Epidermal melanocyte (primary cell): ENCODE measurements around the gene SHROOM2.
"Not testable (repeated sequence)": the region's sequence is repeated elsewhere in the genome, so short reads cannot be mapped to it uniquely, and the experiment has no call there.

Source experiments
- DNase-seq: peaks from one replicate; pipeline ENCODE4 v3.0.0; 2011; ENCODE audit warnings: low spot score; ENCODE audit not compliant: insufficient read length

The SHROOM2 gene

DNA sequence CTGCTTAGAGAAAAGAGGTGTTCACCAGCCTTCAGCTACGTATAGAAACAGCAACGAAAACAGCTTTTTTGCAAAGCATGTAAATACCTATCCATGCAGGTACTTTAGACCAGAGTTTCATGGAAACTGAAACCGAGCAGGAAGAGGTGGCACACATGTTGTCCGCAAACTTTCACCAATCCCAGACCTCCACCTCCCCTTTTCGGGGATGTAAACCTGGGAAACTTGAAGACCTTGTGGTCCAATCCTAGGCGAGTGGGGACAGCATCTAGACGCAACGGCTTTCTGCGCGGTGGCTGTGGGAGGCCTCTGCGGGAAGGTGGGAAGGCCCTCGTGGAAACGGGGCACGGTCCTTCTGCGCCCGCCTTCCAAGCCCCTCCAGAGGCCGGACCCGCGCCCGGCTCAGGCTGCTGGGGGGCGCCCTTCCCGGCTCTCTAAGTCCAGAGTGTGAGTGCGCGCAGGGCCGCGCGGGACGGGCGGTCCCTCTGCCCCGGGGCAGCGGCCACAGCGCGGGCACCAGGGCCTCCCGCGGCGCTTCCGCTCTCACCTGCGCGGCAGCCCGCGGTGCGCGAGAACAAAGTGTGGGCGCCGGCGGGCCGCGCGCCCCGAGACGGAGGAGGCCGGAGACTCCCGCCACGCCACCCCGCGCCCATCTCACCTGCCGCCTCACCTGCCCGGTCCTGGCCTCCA lies 830 bp upstream of the SHROOM2 start:
- DNase-seq: no peak

DNA sequence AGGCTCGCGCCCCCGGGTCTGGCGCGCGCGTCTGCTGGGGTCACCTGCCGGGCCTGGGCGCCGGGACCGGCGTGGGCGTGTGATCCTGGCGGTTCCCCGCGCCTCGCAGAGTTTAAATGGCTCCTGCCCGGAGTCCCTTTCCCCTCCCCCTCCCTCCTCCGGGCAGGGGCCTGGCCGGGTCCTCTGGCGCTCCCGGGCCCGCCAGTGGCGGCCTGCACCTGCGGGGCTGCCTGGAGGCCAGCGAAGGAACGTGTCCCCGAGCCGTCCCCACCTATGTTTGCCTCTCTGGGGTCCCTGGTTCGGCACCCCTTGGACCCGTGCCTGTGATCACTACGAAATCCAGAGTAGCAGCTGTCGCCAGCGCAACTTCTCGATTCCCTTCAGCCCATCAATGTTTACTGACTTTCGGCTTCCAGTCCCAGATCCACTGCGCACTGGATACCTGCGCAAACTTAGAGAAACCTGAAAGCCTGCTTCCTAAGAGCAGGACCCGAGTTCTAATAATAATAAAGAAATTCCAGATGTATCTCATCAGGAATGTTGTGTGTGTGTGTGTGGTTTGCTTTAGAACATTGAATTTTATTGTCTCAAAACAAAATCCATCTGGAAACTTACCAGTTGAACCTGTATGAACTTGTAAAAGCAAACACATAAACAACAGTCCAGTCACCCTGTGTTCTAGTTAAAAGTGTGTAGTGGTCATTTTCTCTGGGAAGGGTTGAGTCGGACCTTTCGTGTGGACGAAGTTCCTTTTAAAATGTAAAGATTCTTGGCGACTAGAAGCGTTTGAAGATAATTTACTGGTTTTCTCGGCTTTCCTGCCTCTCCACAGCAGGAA lies 788 bp downstream of the SHROOM2 start:
- DNase-seq: no peak

DNA sequence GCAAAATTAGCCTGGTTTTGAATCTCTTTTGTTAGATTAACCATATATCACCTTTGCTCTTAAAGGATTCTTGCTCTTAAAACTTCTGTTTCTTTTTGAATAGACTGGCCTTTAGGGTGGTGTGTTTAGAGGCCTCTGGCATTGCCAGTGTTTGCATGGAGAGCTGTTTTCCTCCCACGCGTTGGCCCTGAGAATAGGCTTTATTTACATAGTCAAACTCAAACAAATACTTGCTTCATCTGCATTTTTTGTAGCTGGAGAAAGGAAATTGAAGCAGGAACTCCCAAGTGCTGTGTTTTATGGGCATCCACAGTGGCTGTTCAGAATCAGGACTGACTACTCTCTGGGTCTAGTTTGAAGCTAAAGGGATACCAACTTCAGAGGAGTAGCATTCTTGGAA lies 2.7 kb downstream of the SHROOM2 start:
- no peak for DNase-seq

DNA sequence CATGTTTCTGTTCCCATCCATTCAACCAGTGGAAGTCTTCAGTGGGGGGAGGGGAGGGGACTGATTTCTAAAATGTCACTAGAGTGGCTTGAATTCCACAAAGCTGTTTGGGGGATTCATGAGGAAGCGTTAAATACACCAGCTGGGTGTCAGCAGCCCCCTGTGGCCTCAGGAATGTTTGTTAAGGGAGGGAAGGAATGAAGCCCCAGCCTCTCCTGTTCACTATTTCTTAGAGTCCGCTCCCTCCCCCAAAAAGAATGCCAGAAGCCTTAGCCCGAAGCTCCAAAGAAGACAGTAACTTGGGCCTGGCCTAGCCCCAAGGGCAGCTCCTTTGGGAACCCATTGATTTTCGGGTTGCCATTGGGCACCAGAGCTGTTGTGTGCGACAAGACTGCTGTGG lies 3.3 kb downstream of the SHROOM2 start:
- no peak for DNase-seq

DNA sequence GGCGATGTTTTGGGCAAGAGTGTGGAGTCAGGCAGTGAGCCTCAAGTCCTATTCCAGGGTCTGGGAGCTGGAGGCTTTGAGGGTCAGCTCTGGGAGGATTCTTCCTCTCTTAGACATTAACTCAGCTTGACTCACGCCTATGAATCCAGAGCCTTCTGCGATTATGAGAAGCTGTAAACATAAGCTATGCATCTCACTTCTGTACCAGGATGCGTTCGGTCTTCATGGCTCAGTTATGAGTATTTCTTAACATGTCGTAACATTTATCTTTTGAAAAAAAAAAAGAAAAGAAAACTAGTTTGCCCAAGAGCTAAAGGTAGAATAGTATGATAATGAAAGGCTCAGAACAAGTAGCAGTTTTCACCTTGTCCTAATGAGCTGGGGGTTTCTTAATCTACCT lies 4.6 kb downstream of the SHROOM2 start:
- DNase-seq: no peak

DNA sequence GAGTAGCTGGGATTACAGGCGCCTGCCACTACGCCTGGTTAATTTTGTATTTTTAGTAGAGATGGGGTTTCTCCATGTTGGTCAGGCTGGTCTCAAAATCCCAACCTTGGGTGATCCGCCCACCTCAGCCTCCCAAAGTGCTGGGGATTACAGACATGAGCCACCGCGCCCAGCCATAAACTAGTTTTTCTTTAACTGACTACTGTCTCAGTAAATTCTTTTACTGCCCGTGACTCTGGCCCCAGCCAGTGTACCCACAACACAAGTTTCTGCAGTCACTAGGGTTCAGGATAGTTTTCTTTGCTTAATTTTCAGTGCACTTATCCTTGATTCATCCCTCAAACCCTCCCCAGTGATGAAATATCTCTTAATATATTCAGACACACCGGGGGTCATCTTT lies 8.3 kb downstream of the SHROOM2 start:
- no peak for DNase-seq

DNA sequence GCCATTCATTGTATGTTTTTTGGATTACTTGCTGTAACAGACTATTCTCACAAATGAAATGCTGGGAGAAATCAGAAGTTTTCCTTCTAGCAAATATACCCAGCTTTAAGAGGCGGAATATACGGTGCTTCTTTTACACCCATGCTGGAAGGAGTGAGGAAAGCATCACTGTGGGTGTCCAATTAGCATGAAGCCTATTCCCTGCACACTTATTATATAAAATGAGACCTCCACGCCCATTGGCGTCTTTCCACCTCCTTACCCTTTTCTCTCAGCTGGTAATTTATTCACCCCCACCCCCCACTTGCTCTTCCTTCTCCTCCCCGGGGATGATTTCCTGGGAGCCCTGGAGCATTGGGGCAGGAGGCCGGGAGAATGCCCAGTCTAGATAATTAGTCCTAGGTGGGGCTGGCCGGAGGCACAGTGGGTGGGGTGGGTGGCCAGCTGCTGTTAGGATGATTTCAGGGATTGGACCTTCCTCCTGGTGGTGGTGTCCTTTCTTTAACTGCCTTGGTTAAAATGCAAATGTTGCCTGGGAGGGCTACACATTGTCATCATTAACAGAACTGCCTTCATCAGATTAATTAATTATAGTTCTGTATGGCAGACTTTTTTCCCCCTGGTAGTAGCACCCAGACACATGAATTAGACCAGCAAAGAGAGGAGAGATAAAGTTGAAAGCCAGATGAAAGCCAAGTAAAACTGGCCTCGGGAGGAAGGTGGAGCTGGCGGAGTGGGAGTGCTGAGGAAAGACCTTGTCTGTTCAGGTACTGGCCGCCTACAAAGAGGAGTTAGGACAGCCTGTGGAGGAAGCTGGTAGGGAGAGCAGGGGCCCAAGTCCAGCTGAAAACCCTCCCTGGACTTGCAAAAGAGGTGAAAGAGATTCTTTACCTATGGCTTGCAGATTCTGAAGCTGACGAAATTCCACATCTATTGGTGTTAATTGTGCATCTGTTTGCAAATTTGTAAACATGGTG lies 11.4 kb downstream of the SHROOM2 start:
- no peak for DNase-seq

DNA sequence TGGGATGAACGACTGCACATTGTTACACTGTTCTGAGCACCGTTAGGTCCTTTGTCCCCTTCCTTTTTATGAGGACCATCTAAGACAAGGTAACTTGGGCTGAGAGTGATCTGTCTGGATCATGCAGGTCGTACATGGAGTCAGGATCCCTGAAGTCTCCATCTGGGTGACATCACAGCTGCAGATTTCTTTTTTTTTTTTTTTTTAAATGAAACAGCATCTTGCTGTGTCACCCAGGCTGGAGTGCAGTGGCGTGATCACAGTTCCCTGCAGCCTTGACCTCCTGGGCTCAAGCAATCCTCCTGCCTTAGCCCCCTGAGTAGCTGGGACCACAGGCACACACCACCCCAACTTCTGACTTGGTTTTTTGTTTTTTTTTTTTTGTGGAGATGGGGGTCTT lies 16.5 kb downstream of the SHROOM2 start:
- DNase-seq: no peak

DNA sequence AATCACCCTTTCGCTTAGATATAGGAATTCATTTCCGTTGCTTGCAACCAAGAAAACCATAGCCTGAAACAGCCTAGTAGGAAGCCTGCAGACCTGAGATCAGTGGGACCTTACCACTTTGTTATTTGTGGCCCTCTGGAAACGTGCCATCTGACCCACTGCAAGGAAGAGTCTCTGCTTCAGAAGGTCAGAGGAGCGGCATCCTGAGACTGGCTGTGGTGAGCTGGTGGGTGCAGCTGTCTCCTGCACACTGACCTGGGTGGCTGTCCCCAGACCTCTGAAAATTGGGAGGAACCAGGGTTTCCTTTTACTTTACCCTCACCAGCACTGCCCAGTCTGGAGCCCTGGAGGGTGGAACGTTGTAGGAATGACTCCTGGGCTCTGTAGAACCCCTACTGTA lies 18.2 kb downstream of the SHROOM2 start:
- no peak for DNase-seq

DNA sequence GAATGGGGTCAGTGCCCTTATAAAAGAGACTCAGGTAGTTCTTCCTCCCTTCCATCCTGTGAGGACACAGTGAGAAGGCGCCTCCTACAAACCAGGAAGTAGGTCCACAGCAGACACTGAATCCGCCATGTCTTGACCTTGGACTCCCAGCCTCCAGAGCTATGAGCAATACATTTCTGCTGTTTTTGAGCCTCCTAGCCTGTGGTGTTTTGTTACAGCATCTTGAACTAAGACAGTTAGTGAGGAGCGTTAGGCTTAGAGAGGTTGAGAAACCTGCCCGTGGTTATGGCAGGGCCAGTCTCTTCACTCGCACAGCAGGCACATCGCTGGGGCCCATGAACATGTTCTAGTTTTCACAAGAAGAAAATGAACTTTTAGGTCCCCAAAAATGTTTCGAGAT lies 19.7 kb downstream of the SHROOM2 start:
- DNase-seq: no peak

DNA sequence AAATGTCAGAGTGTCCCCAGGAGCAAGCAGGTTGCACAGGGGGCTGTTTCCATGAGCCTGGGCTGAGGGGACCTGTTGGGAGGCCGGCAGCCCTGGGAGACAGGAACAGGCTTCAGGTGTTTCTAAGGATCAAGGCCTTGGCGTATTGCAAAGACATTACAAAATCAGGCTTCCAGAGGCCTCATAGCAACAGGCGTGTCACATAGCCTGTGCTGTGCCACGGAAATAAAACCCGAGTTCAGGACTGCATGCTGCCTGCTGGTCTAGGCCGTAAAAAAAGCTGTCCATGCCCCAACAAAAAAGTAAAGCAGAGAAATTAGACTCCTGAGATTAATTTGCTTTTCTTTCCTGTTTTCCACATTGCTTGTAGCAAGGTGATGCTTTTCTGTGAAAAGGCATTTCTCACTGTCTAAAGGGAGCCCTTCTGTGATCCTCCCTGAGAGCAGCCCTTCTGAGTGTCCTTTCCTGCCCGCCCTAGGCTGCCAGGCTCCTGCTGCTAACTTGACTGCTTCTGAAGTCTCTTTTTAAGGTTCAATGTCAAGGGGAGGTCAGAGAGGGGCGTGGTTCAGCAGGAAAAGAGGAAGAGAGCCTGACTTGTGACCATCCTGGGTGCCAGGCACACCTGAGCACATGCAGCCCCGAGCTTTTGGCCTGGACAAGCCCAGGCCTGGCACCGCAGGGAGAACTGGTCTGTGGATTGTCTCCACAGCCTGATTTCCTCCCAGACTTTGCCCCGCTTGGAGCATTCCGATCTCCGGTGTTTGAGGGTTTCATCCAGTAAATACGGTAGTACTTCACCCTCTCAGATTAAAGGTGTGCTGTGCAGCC lies 21.3 kb downstream of the SHROOM2 start:
- DNase-seq: no peak

DNA sequence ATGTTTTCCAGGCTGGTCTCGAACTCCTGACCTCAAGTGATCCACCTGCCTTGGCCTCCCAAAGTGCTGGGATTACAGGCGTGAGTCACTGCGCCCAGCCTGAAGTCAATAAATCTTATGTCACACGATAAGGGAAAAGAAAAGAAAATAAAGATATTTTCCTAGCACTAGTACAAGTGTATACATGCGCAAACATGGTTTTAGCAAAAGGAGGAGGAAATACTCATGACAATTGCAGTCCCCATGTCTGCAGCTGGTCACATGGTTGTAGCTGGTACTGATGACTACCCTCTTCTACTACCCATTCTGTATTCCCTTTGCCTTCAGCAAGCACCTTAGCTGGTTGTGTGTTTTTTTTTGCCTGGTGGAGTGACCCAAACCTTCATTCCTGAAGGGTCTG lies 23.6 kb downstream of the SHROOM2 start:
- not testable (repeated sequence) for DNase-seq

DNA sequence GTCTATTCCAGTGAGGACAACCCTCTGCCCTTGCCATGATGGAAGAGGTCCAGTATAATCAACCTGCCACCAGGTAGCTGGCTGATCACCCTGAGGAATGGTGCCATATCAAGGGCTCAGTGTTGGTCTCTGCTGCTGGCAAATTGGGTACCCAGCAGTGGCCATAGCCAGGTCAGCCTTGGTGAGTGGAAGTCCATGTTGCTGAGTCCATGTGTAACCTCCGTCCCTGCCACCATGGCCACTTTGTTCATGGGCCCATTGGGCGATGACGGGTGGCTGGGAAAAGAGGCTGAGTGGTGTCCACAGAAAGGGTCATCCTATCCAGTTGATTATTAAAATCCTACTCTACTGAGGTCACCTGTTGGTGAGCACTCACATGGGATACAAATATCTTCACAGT lies 24.9 kb downstream of the SHROOM2 start:
- not testable (repeated sequence) for DNase-seq

DNA sequence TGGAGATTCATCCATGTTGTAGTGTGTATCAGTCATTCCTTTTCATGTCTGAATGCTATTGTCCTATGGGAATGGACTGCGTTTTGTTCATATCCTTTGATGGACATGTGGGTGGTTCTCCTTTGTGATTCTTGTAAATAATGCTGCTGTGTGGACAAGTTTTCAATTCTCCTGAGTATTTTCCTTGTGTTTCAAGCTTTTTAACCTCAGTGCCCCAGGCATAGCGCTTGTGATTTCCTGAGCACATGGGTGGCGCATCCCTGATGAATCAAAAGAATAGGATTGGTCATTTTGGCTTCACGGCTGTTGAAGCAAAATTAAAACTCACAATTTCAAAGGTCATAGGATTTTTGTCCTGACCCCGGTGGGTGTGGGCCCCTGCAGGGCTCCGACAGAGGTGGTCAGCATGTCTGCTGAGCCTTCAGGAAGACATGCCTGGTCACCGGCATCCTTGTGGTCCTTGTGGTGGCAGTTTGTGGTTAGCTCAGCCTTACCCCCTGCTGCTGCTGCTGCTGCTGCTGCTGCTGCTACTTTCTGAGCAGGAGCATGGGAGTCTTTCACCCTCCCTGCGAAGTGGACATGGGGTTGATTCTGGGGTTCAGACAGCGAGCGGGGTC lies 30.0 kb downstream of the SHROOM2 start:
- DNase-seq: no peak

DNA sequence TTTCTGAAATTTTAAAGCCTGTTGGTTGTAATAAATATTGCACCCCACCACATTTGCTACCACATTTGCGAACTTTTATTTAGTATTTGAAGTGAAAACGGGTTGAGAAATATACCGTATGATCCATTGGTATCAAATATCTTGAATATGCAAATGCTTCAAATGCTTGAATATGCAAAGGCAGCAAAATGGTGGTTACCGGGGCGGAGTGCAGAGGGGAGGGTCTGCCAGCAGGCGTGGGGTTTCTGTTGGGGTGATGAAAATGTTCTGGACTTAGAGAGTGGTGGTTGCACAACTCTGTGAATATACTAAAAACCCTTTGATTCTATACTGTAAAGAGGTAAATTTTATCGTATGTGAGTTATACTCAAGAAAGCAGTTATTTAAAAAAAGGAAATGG lies 35.3 kb downstream of the SHROOM2 start:
- no peak for DNase-seq

DNA sequence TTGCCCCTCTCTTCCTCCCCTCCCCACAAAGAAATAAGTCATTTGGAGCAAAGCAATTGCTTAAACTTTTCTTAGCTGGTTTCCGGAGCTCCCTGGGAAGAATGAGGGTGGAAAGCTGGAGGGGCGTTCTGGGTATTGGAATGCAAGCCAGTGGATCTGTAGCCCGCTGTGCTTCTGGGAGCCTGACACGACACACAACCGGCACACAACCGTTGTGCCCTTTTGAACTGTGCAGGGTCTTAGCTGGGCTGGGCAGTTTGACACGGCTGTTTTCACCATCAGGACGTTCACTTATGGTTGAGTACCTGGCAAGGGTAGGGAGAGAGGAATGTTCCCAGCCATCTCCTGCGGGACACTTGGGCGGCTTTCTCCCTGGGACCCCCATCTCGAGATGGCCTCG lies 38.3 kb downstream of the SHROOM2 start:
- DNase-seq: no peak

DNA sequence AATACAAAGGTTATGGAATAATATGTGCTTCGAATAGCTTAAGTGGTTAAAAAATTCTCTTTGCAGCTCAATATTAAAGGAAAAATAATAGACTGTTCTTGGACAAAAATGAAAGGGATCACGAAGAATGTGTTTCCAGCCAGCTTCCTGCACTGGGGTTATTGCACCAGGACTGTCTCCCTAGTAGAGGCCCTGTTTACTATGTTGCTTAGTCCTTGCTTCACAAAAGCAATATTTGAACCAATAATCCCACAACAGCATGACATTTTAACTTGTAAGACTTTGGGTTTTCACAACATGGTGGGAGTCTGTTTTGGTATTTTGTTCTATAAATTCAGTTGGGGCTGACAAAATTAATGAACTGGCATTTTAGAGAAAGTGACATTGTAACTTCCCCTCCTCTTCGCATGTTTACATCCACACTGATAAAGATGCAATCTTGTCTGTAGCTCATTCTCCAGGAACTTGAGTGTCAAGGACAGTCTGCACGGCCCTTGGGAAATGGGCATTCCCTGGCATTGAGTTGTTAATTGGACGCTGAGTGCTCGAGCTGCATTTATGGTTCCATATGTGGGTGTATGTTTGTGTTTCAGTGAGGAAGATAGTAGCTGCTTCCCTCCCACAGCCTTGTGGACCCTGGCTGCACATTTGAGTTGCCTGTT lies 39.0 kb downstream of the SHROOM2 start:
- no peak for DNase-seq

DNA sequence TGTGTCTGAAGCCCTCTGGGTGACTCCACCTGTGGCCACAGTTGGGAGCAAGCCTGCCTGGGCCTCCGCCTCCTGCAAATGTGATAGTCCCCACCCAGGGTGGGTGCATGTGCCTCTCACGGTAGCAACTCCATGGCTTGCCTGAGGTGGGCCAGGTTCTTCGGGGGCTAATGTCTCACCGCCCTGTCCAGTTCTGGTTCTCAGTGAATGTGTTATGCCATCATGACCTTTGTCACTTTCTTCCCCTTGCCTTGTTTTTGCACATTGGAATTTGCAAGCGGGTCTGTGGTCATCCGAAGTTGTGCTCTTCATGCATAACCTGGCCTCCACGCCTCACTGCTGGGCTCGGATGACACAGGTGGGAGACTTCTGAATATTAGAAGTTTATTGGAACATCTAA lies 39.7 kb downstream of the SHROOM2 start:
- no peak for DNase-seq

DNA sequence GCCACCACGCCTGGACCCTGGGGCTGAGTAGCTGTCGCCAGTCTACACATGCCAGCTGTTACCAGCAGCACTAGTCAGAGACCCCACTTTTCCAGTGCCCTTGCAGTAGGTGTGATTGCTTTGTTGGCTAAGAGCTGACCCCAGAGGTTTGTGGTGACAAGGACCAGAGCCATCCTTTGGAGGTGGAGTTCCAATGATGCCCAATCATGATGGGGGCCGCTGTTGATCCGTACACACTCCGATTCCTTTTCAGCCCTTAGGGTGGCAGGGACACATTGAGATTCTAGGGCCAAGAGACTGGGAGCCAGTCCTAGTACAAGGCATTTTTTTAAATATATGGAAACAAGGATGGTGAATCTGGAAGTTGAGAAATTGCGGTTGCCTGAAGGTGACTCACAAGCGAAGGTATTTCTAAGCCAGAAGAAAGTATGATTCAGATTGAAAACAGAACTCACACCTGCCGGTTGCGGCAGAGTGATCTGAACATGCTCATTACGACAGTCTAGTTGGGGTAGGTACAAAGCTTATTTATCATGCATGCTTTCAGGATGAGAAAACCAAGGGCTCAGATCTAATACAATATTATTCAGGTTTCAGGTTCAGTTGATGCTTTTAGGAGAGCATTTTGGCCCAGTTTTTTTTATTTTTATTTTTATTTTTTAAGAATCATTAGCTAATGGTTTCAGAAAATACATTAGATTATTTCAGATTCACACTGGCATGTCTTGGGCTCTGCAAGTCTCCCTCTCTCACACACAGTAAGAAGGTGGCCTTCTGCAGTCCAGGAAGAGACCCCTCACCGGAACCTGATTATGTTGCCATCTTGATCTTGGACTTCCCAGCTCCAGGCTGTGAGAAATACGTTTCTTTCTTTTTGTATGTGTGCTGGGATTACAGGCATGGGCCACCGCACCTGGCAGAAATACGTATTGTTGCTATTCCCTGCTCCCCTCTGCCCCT lies 43.4 kb downstream of the SHROOM2 start:
- no peak for DNase-seq
